GM23338 (cell line): ENCODE data around the gene TCTN1.

Experiments
- CREB1 ChIP-seq: fragments of 250-450 bp; sonication (Bioruptor Pico); IDR thresholded peaks from 2 replicates; pipeline ENCODE4 v1.5.0; 2020; ENCODE audit warnings: low read depth, mild to moderate bottlenecking, moderate library complexity
- EZH2 ChIP-seq: fragments of 200-600 bp; sonication (generic); IDR thresholded peaks from one replicate; pipeline ENCODE4 v1.8.0; 2017; ENCODE audit warnings: antibody characterized with exemption, mild to moderate bottlenecking, low read depth; ENCODE audit not compliant: unreplicated experiment
- EZH2phosphoT487 ChIP-seq: fragments of 200-600 bp; sonication (generic); IDR thresholded peaks from one replicate; pipeline ENCODE4 v1.8.1; 2018; ENCODE audit warnings: antibody characterized with exemption; ENCODE audit not compliant: unreplicated experiment
- JUNB ChIP-seq: IDR thresholded peaks from one replicate; pipeline ENCODE4 v1.6.1; 2016; ENCODE audit warnings: antibody characterized with exemption; ENCODE audit not compliant: unreplicated experiment
- NANOG ChIP-seq: IDR thresholded peaks from 2 replicates; pipeline ENCODE4 v1.6.1; 2016; ENCODE audit warnings: antibody characterized with exemption, borderline replicate concordance
- POLR2AphosphoS5 ChIP-seq: IDR thresholded peaks from 2 replicates; pipeline ENCODE4 v1.6.1; 2016; ENCODE audit warnings: antibody characterized with exemption, low read depth
- ZNF114 ChIP-seq: fragments of 250-450 bp; sonication (Bioruptor Pico); IDR thresholded peaks from 2 replicates; pipeline ENCODE4 v1.5.0; 2020; ENCODE audit warnings: mild to moderate bottlenecking, moderate library complexity
- ZNF331 ChIP-seq: fragments of 250-450 bp; sonication (Bioruptor Pico); IDR thresholded peaks from 2 replicates; pipeline ENCODE4 v1.5.0; 2020; ENCODE audit warnings: low read depth, mild to moderate bottlenecking, moderate library complexity
- TF ChIP-seq, protein P1 (sequence below), 2 experiments: fragments of 200-600 bp in 1 of 2; sonication (generic) in 1 of 2; conservative IDR thresholded peaks; 2 replicates each; pipeline versions ENCODE4 v1.5.1 to v1.6.1; 2016 to 2017; ENCODE audit warnings: antibody characterized with exemption in 2 of 2, low read depth in 2 of 2, mild to moderate bottlenecking in 2 of 2, moderate library complexity in 1 of 2
- TF ChIP-seq, protein P2 (sequence below): IDR thresholded peaks from one replicate; pipeline ENCODE4 v1.6.1; 2018; ENCODE audit warnings: antibody characterized with exemption; ENCODE audit not compliant: unreplicated experiment
- TF ChIP-seq, protein P3 (sequence below): IDR thresholded peaks from 2 replicates; pipeline ENCODE4 v1.6.1; 2016; ENCODE audit warnings: antibody characterized with exemption
- TF ChIP-seq, protein P4 (sequence below): fragments of 250-450 bp; sonication (Bioruptor Pico); IDR thresholded peaks from 2 replicates; pipeline ENCODE4 v1.5.0; 2020; ENCODE audit warnings: mild to moderate bottlenecking, moderate library complexity

GRCh38 chr12:110658242-110658641 is 44.3 kb downstream of the TCTN1 start:
- no peak for TF ChIP-seq EZH2
- TF ChIP-seq, protein P1, sequence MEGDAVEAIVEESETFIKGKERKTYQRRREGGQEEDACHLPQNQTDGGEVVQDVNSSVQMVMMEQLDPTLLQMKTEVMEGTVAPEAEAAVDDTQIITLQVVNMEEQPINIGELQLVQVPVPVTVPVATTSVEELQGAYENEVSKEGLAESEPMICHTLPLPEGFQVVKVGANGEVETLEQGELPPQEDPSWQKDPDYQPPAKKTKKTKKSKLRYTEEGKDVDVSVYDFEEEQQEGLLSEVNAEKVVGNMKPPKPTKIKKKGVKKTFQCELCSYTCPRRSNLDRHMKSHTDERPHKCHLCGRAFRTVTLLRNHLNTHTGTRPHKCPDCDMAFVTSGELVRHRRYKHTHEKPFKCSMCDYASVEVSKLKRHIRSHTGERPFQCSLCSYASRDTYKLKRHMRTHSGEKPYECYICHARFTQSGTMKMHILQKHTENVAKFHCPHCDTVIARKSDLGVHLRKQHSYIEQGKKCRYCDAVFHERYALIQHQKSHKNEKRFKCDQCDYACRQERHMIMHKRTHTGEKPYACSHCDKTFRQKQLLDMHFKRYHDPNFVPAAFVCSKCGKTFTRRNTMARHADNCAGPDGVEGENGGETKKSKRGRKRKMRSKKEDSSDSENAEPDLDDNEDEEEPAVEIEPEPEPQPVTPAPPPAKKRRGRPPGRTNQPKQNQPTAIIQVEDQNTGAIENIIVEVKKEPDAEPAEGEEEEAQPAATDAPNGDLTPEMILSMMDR (conservative IDR thresholded peaks at IDR 0.05; ENCODE audit: low read depth in 2 of 2), result no peak
- TF ChIP-seq, protein P2, sequence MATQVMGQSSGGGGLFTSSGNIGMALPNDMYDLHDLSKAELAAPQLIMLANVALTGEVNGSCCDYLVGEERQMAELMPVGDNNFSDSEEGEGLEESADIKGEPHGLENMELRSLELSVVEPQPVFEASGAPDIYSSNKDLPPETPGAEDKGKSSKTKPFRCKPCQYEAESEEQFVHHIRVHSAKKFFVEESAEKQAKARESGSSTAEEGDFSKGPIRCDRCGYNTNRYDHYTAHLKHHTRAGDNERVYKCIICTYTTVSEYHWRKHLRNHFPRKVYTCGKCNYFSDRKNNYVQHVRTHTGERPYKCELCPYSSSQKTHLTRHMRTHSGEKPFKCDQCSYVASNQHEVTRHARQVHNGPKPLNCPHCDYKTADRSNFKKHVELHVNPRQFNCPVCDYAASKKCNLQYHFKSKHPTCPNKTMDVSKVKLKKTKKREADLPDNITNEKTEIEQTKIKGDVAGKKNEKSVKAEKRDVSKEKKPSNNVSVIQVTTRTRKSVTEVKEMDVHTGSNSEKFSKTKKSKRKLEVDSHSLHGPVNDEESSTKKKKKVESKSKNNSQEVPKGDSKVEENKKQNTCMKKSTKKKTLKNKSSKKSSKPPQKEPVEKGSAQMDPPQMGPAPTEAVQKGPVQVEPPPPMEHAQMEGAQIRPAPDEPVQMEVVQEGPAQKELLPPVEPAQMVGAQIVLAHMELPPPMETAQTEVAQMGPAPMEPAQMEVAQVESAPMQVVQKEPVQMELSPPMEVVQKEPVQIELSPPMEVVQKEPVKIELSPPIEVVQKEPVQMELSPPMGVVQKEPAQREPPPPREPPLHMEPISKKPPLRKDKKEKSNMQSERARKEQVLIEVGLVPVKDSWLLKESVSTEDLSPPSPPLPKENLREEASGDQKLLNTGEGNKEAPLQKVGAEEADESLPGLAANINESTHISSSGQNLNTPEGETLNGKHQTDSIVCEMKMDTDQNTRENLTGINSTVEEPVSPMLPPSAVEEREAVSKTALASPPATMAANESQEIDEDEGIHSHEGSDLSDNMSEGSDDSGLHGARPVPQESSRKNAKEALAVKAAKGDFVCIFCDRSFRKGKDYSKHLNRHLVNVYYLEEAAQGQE, result no peak
- no peak for TF ChIP-seq POLR2AphosphoS5
- TF ChIP-seq JUNB, result no peak
- TF ChIP-seq CREB1 (CRISPR knock-in tag), result no peak
- TF ChIP-seq, protein P3, sequence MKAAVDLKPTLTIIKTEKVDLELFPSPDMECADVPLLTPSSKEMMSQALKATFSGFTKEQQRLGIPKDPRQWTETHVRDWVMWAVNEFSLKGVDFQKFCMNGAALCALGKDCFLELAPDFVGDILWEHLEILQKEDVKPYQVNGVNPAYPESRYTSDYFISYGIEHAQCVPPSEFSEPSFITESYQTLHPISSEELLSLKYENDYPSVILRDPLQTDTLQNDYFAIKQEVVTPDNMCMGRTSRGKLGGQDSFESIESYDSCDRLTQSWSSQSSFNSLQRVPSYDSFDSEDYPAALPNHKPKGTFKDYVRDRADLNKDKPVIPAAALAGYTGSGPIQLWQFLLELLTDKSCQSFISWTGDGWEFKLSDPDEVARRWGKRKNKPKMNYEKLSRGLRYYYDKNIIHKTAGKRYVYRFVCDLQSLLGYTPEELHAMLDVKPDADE, result no peak
- TF ChIP-seq EZH2phosphoT487, result no peak
- no peak for TF ChIP-seq NANOG
- no peak for TF ChIP-seq ZNF331 (CRISPR knock-in tag)
- TF ChIP-seq ZNF114 (CRISPR knock-in tag), result no peak
- TF ChIP-seq, protein P4, sequence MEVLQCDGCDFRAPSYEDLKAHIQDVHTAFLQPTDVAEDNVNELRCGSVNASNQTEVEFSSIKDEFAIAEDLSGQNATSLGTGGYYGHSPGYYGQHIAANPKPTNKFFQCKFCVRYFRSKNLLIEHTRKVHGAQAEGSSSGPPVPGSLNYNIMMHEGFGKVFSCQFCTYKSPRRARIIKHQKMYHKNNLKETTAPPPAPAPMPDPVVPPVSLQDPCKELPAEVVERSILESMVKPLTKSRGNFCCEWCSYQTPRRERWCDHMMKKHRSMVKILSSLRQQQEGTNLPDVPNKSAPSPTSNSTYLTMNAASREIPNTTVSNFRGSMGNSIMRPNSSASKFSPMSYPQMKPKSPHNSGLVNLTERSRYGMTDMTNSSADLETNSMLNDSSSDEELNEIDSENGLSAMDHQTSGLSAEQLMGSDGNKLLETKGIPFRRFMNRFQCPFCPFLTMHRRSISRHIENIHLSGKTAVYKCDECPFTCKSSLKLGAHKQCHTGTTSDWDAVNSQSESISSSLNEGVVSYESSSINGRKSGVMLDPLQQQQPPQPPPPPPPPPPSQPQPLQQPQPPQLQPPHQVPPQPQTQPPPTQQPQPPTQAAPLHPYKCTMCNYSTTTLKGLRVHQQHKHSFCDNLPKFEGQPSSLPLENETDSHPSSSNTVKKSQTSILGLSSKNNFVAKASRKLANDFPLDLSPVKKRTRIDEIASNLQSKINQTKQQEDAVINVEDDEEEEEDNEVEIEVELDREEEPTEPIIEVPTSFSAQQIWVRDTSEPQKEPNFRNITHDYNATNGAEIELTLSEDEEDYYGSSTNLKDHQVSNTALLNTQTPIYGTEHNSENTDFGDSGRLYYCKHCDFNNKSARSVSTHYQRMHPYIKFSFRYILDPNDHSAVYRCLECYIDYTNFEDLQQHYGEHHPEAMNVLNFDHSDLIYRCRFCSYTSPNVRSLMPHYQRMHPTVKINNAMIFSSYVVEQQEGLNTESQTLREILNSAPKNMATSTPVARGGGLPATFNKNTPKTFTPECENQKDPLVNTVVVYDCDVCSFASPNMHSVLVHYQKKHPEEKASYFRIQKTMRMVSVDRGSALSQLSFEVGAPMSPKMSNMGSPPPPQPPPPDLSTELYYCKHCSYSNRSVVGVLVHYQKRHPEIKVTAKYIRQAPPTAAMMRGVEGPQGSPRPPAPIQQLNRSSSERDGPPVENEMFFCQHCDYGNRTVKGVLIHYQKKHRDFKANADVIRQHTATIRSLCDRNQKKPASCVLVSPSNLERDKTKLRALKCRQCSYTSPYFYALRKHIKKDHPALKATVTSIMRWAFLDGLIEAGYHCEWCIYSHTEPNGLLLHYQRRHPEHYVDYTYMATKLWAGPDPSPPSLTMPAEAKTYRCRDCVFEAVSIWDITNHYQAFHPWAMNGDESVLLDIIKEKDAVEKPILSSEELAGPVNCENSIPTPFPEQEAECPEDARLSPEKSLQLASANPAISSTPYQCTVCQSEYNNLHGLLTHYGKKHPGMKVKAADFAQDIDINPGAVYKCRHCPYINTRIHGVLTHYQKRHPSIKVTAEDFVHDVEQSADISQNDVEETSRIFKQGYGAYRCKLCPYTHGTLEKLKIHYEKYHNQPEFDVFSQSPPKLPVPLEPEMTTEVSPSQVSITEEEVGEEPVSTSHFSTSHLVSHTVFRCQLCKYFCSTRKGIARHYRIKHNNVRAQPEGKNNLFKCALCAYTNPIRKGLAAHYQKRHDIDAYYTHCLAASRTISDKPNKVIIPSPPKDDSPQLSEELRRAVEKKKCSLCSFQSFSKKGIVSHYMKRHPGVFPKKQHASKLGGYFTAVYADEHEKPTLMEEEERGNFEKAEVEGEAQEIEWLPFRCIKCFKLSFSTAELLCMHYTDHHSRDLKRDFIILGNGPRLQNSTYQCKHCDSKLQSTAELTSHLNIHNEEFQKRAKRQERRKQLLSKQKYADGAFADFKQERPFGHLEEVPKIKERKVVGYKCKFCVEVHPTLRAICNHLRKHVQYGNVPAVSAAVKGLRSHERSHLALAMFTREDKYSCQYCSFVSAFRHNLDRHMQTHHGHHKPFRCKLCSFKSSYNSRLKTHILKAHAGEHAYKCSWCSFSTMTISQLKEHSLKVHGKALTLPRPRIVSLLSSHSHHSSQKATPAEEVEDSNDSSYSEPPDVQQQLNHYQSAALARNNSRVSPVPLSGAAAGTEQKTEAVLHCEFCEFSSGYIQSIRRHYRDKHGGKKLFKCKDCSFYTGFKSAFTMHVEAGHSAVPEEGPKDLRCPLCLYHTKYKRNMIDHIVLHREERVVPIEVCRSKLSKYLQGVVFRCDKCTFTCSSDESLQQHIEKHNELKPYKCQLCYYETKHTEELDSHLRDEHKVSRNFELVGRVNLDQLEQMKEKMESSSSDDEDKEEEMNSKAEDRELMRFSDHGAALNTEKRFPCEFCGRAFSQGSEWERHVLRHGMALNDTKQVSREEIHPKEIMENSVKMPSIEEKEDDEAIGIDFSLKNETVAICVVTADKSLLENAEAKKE (CRISPR knock-in tag), result no peak
